Sigmoid colon (tissue), 7 donors: ENCODE measurements around the gene HIBADH. TPM values are rescaled to one million over a fixed set of nuclear protein-coding genes. Genes with fewer than 3 reads are reported as not detected.
"Not testable (repeated sequence)": the region's sequence is repeated elsewhere in the genome, so short reads cannot be mapped to it uniquely, and the experiment has no call there.

ENCODE experiments used
- DNase-seq: peaks from one replicate; pipeline ENCODE4 v3.0.0-alpha.2; 2019
- H3K27ac ChIP-seq, 4 donors: fragments of 200-600 bp; sonication (generic); one replicate each; pipeline ENCODE4 v1.5.1; 2016 to 2019; ENCODE audit warnings: mild to moderate bottlenecking in 1 of 4
- H3K27me3 ChIP-seq, 3 donors: fragments of 200-600 bp; sonication (generic); one replicate each; pipeline ENCODE4 v1.5.1; 2019; ENCODE audit warnings: mild to moderate bottlenecking in 1 of 3
- H3K36me3 ChIP-seq, 4 donors: fragments of 200-600 bp; sonication (generic); one replicate each; pipeline ENCODE4 v1.5.1; 2016 to 2019
- H3K4me1 ChIP-seq, 4 donors: fragments of 200-600 bp; sonication (generic); one replicate each; pipeline ENCODE4 v1.5.1; 2017 to 2019
- H3K4me3 ChIP-seq, 4 donors: fragments of 200-600 bp; sonication (generic); one replicate each; pipeline ENCODE4 v1.5.1; 2017 to 2019; ENCODE audit warnings: mild to moderate bottlenecking in 2 of 4, moderate library complexity in 1 of 4
- H3K9me3 ChIP-seq, 4 donors: fragments of 200-600 bp in 3 of 4; sonication (generic) in 3 of 4; one replicate each; pipeline versions ENCODE4 v1.5.1 to v1.6.1; 2013 to 2019
- EP300 ChIP-seq, 4 donors: sonication (generic); formaldehyde crosslinking; IDR thresholded peaks; one replicate each; pipeline ENCODE4 v1.6.1; 2017; ENCODE audit warnings: antibody characterized with exemption in 4 of 4
- POLR2A ChIP-seq, 2 donors: fragments of 450-650 bp; IDR thresholded peaks; one replicate each; pipeline ENCODE4 v1.6.1; 2016; ENCODE audit warnings: antibody characterized with exemption in 2 of 2, mild to moderate bottlenecking in 2 of 2, moderate library complexity in 2 of 2
- POLR2AphosphoS5 ChIP-seq, 4 donors: sonication (generic); formaldehyde crosslinking; IDR thresholded peaks; one replicate each; pipeline ENCODE4 v1.6.1; 2017; ENCODE audit warnings: antibody characterized with exemption in 4 of 4
- WGBS, 2 donors: extraction: QIAGEN DNeasy Blood & Tissue Kit; methylation state at CpG; one replicate each; pipeline ENCODE4 v1.1.7; 2013; 5-methylcytosine and 5-hydroxymethylcytosine counted together
- intact Hi-C: fragments of 100-400 bp; cut with DNase I; formaldehyde crosslinking; loops from one replicate; pipeline ENCODE4 v1.15.1; 2023
- polyA plus RNA-seq, 3 donors: library from polyadenylated mRNA; stranded (reverse); fragments of 200-250 nt; gene quantifications; one replicate each; pipeline ENCODE4 v1.2.3, GENCODE V29; 2013
- total RNA-seq, 4 donors: library from RNA; depleted of rRNA; stranded (reverse); fragments of >200 nt; gene quantifications; one replicate each; pipeline ENCODE4 v1.1.0, GENCODE V29; 2016
- TF ChIP-seq, protein P1 (sequence below), 4 experiments: fragments of 450-650 bp in 3 of 4; fragments of 200-600 bp in 1 of 4; IDR thresholded peaks; one replicate each; pipeline ENCODE4 v1.5.1; 2016 to 2019; ENCODE audit warnings: antibody characterized with exemption in 4 of 4, mild to moderate bottlenecking in 3 of 4, moderate library complexity in 2 of 4
- donor health status: healthy with polysubstance abuse.
- donor health status: Bipolar disorder and iron deficiency.
- donor health status: healthy.

Gene HIBADH
- total and polyA plus RNA-seq, 7 donors, result 23.4 to 89.5 (median 63.5) TPM

DNA sequence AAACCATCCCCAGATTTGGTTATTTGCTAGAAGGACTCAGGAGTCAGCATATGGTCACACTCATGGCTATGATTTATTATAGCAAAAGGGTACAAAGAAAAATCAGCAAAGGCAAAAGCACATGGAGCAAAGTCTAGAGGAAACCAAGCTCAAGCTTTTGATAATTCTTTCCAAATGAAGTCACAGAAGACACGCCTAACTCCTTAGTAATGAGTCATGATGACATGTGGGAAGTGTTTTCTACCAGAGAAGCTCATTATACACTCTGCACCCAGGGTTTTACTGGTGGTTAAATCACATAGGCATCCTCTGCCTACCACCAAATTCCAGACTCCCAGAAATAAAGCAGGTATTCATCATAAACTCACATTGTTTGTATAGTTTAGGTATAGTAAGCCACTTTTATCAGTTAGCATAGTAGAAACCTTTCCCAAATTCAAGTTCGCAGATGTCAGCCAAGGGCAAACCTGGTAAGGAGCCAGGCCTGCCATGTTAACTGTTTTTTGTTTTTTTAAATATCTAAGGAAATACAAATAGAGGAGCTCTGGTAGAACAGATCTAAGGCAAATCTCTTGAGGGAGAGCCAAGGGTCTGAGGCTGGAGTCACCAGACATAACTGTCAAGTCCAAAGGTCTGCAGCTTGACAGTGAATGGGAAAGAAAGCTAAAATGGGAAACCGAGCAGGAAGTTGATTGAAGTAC is 15.4 kb upstream of the HIBADH start:
- DNase-seq, result no peak
- Histone ChIP-seq H3K27ac (peak overlapping the region; percentile 58 to 81 (median 68)), H3K36me3 (no peaks in the 10 kb centered on the region), H3K27me3 (no peaks in the 10 kb centered on the region), H3K4me1 (peaks cover 0 to 16% (median 15%) of the 10 kb centered on the region in 4 donors), H3K9me3 (no peaks in the 10 kb centered on the region), H3K4me3 (no peak overlapping the region)
- intact Hi-C loops, result no loop called here
- TF ChIP-seq, protein P1, sequence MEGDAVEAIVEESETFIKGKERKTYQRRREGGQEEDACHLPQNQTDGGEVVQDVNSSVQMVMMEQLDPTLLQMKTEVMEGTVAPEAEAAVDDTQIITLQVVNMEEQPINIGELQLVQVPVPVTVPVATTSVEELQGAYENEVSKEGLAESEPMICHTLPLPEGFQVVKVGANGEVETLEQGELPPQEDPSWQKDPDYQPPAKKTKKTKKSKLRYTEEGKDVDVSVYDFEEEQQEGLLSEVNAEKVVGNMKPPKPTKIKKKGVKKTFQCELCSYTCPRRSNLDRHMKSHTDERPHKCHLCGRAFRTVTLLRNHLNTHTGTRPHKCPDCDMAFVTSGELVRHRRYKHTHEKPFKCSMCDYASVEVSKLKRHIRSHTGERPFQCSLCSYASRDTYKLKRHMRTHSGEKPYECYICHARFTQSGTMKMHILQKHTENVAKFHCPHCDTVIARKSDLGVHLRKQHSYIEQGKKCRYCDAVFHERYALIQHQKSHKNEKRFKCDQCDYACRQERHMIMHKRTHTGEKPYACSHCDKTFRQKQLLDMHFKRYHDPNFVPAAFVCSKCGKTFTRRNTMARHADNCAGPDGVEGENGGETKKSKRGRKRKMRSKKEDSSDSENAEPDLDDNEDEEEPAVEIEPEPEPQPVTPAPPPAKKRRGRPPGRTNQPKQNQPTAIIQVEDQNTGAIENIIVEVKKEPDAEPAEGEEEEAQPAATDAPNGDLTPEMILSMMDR (IDR thresholded peaks at IDR 0.05), result no peak
- peak in 3 of 4 donors; percentile 7 to 50 (median 11) for TF ChIP-seq POLR2AphosphoS5 (IDR thresholded peaks at IDR 0.05)
- WGBS, 2 donors, result 18 to 59% methylated on average over 3 of the region's 3 CpGs

DNA sequence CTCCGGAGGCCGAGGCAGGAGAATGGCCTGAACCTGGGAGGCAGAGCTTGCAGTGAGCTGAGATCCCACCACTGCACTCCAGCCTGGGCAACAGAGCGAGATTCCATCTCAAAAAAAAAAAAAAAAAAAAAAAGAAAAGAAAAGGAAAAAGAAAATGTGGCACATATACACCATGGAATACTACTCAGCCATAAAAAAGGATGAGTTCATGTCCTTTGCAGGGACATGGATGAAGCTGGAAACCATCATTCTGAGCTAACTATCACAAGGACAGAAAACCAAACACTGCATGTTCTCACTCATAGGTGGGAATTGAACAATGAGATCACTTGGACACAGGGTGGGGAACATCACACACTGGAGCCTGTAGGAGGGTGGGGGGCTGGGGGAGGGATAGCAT is 11.4 kb upstream of the HIBADH start:
- H3K36me3 ChIP-seq, DNase-seq, H3K4me3 ChIP-seq, H3K27me3 ChIP-seq, H3K9me3 ChIP-seq, H3K27ac ChIP-seq: not testable (repeated sequence)
- intact Hi-C loops, result loop anchor here (2.0 kb wide), 1 partner anchor 25 kb away; no protein-coding TSS in a partner anchor
- WGBS, 2 donors, result 97 to 98% methylated on average over 3 of the region's 3 CpGs
- H3K4me1 ChIP-seq, result peaks cover 0 to 16% (median 15%) of the 10 kb centered on the region in 4 donors

- 61 to 70% methylated on average over 3 of the region's 3 CpGs for WGBS, 2 donors
- TF ChIP-seq, protein P1 (IDR thresholded peaks at IDR 0.05), result no peak
- no peak for TF ChIP-seq EP300 (IDR thresholded peaks at IDR 0.05)
- intact Hi-C loops, result no loop called here
- no peaks in the 10 kb centered on the region for H3K9me3 ChIP-seq
- no peak overlapping the region for H3K27ac ChIP-seq
- H3K36me3 ChIP-seq, result no peaks in the 10 kb centered on the region
- no peaks in the 10 kb centered on the region for H3K27me3 ChIP-seq
- no peak for DNase-seq
- H3K4me1 ChIP-seq, result no peaks in the 10 kb centered on the region
- H3K4me3 ChIP-seq, result no peak overlapping the region
These were observed 9.0 kb upstream of the HIBADH start for GRCh38 chr7:27671675-27672074.

DNA sequence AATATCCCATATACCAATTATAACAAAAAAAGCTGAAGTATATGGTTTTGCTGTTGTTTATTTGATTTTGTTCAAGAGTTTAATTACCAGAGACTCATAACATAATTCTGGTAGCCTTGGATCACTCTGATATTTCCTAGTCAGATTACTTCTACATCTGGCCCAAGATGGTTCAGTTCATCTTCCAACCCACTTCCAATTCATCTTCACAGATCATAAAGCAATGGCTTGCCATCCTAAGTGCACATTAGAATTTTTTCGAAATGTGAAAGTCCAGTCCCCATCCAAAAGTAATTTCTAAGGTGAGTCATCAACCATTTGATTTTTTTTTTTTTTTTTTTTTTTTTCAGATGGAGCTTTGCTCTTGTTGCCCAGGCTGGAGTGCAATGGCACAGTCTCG is 8.0 kb upstream of the HIBADH start:
- Histone ChIP-seq H3K36me3 (no peaks in the 10 kb centered on the region), H3K27me3 (no peaks in the 10 kb centered on the region), H3K9me3 (no peaks in the 10 kb centered on the region), H3K4me1 (no peaks in the 10 kb centered on the region), H3K4me3 (no peak overlapping the region), H3K27ac (no peak overlapping the region)
- DNase-seq, result no peak
- 79 to 93% methylated on average over 2 of the region's 2 CpGs for WGBS, 2 donors
- intact Hi-C loops, result no loop called here
- no peak for TF ChIP-seq POLR2A (IDR thresholded peaks at IDR 0.05)
- TF ChIP-seq, protein P1 (IDR thresholded peaks at IDR 0.05), result no peak
- no peak for TF ChIP-seq POLR2AphosphoS5 (IDR thresholded peaks at IDR 0.05)
- TF ChIP-seq EP300 (IDR thresholded peaks at IDR 0.05), result no peak

- Histone ChIP-seq H3K4me3 (no peak overlapping the region), H3K4me1 (no peaks in the 10 kb centered on the region), H3K36me3 (no peaks in the 10 kb centered on the region), H3K27me3 (no peaks in the 10 kb centered on the region), H3K27ac (no peak overlapping the region), H3K9me3 (no peaks in the 10 kb centered on the region)
- WGBS, 2 donors, result 91 to 92% methylated on average over 2 of the region's 2 CpGs
- TF ChIP-seq POLR2A (IDR thresholded peaks at IDR 0.05), result no peak
- no peak for TF ChIP-seq EP300 (IDR thresholded peaks at IDR 0.05)
- no peak for TF ChIP-seq POLR2AphosphoS5 (IDR thresholded peaks at IDR 0.05)
- intact Hi-C loops, result no loop called here
- DNase-seq, result no peak
These were observed 7.5 kb upstream of the HIBADH start for GRCh38 chr7:27670177-27670576.

GRCh38 chr7:27665531-27665930 is 2.8 kb upstream of the HIBADH start:
- intact Hi-C loops, result loop anchor here (10.0 kb wide), 2 partner anchors 519 to 1461 kb away; partner anchors contain the start of genes CBX3, HNRNPA2B1 and JAZF1
- TF ChIP-seq EP300 (IDR thresholded peaks at IDR 0.05) (no peak), POLR2AphosphoS5 (IDR thresholded peaks at IDR 0.05) (no peak), POLR2A (IDR thresholded peaks at IDR 0.05) (no peak)
- Histone ChIP-seq H3K4me3 (no peak overlapping the region), H3K36me3 (no peaks in the 10 kb centered on the region), H3K27me3 (no peaks in the 10 kb centered on the region), H3K4me1 (peaks cover 0 to 16% (median 13%) of the 10 kb centered on the region in 4 donors), H3K9me3 (no peaks in the 10 kb centered on the region), H3K27ac (no peak overlapping the region)
- DNase-seq, result no peak
